Esophagus squamous epithelium (tissue), 4 donors: ENCODE measurements around the gene BRIP1.

Experiments
- CTCF ChIP-seq, 6 experiments: fragments of 450-650 bp in 4 of 6; fragments of 200-600 bp in 2 of 6; sonication (generic) in 2 of 6; IDR thresholded peaks; one replicate each; pipeline ENCODE4 v1.5.1; 2016 to 2019; ENCODE audit warnings: antibody characterized with exemption in 6 of 6, mild to moderate bottlenecking in 4 of 6, moderate library complexity in 4 of 6
- POLR2A ChIP-seq, 4 donors: fragments of 450-650 bp; IDR thresholded peaks; one replicate each; pipeline ENCODE4 v1.6.1; 2017; ENCODE audit warnings: antibody characterized with exemption in 4 of 4, mild to moderate bottlenecking in 4 of 4, moderate library complexity in 3 of 4

DNA sequence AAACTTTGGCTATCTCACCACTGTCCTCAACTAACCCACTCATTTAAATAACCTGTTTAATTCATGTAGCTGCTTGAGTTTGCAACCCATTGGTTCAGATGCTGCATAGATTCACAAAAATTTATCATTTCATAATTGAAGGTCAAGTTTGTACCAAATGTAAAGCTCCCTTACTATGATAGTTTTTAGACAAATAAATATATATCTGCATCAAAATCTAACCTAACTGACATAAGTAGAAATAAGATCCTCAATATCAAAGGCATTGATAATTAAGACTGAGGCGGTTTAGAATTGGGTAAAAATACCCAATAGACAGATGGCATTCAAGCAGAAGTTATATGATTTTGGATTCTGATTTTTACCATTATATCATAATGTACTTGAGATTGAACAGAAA is 139.4 kb downstream of the BRIP1 start:
- TF ChIP-seq CTCF (IDR thresholded peaks at IDR 0.05): no peak
- no peak for TF ChIP-seq POLR2A (IDR thresholded peaks at IDR 0.05)
